ES-I3 (cell line): ENCODE measurements around the gene MED13L.

ENCODE experiments used
- H3K36me3 ChIP-seq: 2 replicates; pipeline ENCODE4 v1.6.1; 2013; ENCODE audit warnings: mild to moderate bottlenecking, low read length, control low read depth, moderate library complexity; ENCODE audit not compliant: insufficient read depth
- H3K4me1 ChIP-seq: 2 replicates; pipeline ENCODE4 v1.6.1; 2013; ENCODE audit warnings: mild to moderate bottlenecking, control low read depth, low read length; ENCODE audit not compliant: insufficient read depth
- H3K9ac ChIP-seq: 2 replicates; pipeline ENCODE4 v1.6.1; 2013; ENCODE audit warnings: low read depth, mild to moderate bottlenecking, low read length, moderate library complexity
- H3K9me3 ChIP-seq: 2 replicates; pipeline ENCODE4 v1.6.1; 2013; ENCODE audit warnings: mild to moderate bottlenecking, low read length, moderate library complexity; ENCODE audit not compliant: control insufficient read depth, insufficient read depth

Gene MED13L

GRCh38 chr12:116210762-116211161, 66.7 kb downstream of the MED13L start:
- H3K36me3 ChIP-seq, result no peaks in the 10 kb centered on the region
- H3K9me3 ChIP-seq, result no peaks in the 10 kb centered on the region
- peaks cover 18% of the 10 kb centered on the region for H3K4me1 ChIP-seq
- no peak overlapping the region for H3K9ac ChIP-seq

- no peaks in the 10 kb centered on the region for H3K36me3 ChIP-seq
- peaks cover 18% of the 10 kb centered on the region for H3K4me1 ChIP-seq
- no peak overlapping the region for H3K9ac ChIP-seq
Observed at GRCh38 chr12:116210131-116210530, 67.4 kb downstream of the MED13L start.

DNA sequence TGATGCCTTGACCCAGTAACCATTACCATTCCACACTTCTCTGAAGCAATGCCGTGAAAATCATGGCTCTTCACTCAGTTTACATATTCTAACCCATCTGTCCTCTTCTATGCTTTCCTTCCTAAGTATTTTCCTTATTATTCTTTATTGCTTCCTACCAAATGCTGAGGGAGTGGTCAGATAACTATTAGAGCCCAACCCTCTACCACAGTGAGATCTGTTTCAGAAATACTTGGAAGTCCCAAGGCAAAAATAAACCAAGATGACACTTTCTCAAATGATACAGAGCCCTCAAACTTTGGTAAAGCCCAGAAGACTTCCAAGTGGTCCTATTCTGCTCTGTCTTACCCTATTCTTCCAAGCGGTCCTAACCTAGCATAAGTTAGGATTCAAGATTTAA, 68.0 kb downstream of the MED13L start:
- no peaks in the 10 kb centered on the region for H3K36me3 ChIP-seq
- H3K9ac ChIP-seq, result no peak overlapping the region
- H3K4me1 ChIP-seq, result peaks cover 18% of the 10 kb centered on the region
- no peaks in the 10 kb centered on the region for H3K9me3 ChIP-seq

More at GRCh38 chr12:116210131-116210530, 67.4 kb downstream of the MED13L start:
- H3K9me3 ChIP-seq, result no peaks in the 10 kb centered on the region

- H3K36me3 ChIP-seq, result peaks cover 4% of the 10 kb centered on the region; the same call in 1 of the 2 replicates
Observed at GRCh38 chr12:116207274-116207673, 70.2 kb downstream of the MED13L start.

DNA sequence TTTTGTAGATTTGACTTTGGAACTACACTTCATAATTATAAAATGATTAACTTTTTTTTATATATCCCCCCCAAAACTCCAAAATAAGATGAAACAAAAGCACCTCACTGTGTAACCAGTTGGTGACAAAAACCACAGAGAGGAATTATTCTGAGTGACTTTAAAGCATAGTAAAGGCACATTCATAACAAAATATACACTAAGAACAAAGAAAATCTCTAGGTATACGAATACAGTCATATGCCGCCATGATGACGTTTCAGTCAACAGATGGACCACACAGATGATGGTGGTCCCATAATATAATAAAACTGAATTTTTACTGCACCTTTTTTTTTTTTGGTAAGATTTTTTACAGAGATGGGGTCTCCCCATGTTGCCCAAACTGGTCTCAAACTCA, 70.7 kb downstream of the MED13L start:
- Histone ChIP-seq H3K36me3 (peaks cover 4% of the 10 kb centered on the region; the same call in 1 of the 2 replicates), H3K9me3 (no peaks in the 10 kb centered on the region), H3K4me1 (peaks cover 24% of the 10 kb centered on the region), H3K9ac (no peak overlapping the region)

More at GRCh38 chr12:116207274-116207673, 70.2 kb downstream of the MED13L start:
- Histone ChIP-seq H3K9me3 (no peaks in the 10 kb centered on the region), H3K9ac (no peak overlapping the region), H3K4me1 (peaks cover 20% of the 10 kb centered on the region)

DNA sequence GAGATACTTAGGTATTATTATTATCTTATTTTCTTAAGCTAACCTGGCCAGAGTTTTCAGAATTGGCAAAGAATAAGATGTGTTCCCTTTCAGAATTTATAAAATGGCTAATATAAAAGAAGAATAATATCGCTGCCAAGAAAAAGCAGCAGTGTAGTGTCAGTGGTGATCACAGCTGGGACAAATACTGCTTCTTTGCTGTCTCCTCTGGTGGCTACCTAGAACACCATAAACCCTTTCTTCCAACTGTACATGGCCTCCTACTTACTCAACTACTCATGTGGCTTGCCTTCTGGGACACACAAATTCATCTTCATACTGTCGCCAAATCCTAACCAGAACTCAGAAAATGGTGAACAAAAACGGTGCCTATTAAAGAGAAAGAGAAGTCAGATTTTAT, 72.7 kb downstream of the MED13L start:
- Histone ChIP-seq H3K9ac (no peak overlapping the region), H3K9me3 (no peaks in the 10 kb centered on the region), H3K36me3 (peaks cover 4% of the 10 kb centered on the region; the same call in 1 of the 2 replicates), H3K4me1 (peaks cover 18% of the 10 kb centered on the region)

GRCh38 chr12:116204169-116204568, 73.3 kb downstream of the MED13L start:
- no peaks in the 10 kb centered on the region for H3K9me3 ChIP-seq
- H3K9ac ChIP-seq, result no peak overlapping the region
- H3K4me1 ChIP-seq, result peaks cover 18% of the 10 kb centered on the region
- H3K36me3 ChIP-seq, result peaks cover 4% of the 10 kb centered on the region; the same call in 1 of the 2 replicates

DNA sequence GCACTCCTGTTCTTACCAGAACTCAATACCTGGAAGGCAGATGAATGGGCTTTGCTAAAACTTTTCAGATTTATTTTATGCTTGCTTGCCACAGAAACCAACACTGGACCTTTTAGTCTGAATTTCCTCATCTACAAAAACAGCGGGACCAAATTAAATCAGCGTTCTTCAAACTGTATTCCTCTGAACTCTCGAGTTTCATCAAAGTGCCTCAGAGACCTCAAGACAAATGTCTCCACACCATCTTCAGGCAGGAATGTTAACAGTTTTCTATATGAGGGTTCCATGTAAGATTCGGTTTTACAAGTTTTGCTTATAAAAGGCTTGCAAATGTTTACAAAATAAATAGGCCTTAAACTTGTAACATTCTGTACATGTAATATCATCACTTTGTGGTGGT, 74.6 kb downstream of the MED13L start:
- H3K9ac ChIP-seq, result no peak overlapping the region
- peaks cover 18% of the 10 kb centered on the region for H3K4me1 ChIP-seq
- peaks cover 4% of the 10 kb centered on the region; the same call in 1 of the 2 replicates for H3K36me3 ChIP-seq
- H3K9me3 ChIP-seq, result no peaks in the 10 kb centered on the region

DNA sequence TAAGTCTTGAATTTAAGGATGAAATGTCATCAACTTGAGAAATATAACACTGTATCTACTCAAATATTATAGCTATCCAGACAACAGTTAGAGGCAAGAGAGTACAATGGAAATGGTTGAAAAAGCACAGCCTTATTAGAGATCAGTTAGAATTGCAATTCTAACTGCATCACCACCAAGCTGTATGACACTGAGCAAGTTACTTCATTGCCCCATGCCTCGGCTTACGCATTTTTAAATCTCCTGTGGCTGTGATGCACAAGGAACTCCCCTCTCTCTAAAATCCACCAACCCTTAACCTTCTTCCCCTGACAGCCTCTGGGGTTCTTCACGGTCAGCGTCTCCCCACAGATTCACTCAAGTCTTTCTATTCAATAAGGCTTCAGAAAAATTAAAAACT, 75.1 kb downstream of the MED13L start:
- no peak overlapping the region for H3K9ac ChIP-seq
- H3K4me1 ChIP-seq, result peaks cover 18% of the 10 kb centered on the region

DNA sequence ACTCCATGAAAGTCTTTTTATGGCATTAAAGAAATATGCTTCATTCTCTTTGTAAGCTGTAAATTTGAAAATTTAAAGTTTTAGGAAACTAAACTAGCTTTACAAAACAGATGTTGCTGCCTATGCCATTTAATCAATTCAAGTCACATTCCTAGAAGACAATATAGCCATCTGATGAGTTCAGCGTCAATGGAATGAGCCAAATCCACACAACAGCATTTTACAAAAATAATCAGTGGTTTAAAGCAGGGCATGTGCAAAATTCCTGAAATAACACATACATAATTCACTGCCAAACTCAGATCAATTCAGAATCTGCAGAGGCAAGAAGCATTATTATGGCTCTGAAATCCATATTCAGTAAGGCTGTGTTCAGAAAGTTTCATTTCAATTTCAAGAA, 75.6 kb downstream of the MED13L start:
- Histone ChIP-seq H3K9me3 (no peaks in the 10 kb centered on the region), H3K9ac (no peak overlapping the region), H3K4me1 (peaks cover 14% of the 10 kb centered on the region), H3K36me3 (peaks cover 4% of the 10 kb centered on the region; the same call in 1 of the 2 replicates)

More for the DNA sequence above, 75.1 kb downstream of the MED13L start:
- peaks cover 4% of the 10 kb centered on the region; the same call in 1 of the 2 replicates for H3K36me3 ChIP-seq
- no peaks in the 10 kb centered on the region for H3K9me3 ChIP-seq

GRCh38 chr12:116201359-116201758, 76.1 kb downstream of the MED13L start:
- H3K4me1 ChIP-seq, result peaks cover 14% of the 10 kb centered on the region
- no peak overlapping the region for H3K9ac ChIP-seq
- no peaks in the 10 kb centered on the region for H3K9me3 ChIP-seq
- peaks cover 4% of the 10 kb centered on the region; the same call in 1 of the 2 replicates for H3K36me3 ChIP-seq

DNA sequence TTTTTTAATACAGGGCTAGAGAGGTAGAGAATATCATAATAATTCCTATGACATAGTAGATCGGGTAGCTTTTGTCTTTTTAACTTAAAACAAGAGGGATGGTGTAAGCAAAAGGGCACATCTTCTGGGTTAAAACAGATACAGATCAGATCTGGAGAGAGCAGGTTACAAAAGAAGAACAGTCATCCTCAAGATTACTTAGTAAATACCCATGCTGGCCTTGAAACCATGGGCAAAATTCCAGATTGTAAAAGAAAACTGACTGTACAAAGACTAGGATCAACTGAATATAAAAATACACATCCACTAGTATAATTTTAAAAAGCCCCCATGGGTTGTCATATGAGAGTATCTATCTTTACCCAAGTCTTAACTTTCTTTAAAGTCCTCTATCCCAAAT, 76.7 kb downstream of the MED13L start:
- Histone ChIP-seq H3K9me3 (no peaks in the 10 kb centered on the region), H3K36me3 (peaks cover 4% of the 10 kb centered on the region; the same call in 1 of the 2 replicates), H3K4me1 (peaks cover 14% of the 10 kb centered on the region), H3K9ac (no peak overlapping the region)

- Histone ChIP-seq H3K4me1 (peaks cover 20% of the 10 kb centered on the region), H3K9ac (no peak overlapping the region), H3K9me3 (no peaks in the 10 kb centered on the region), H3K36me3 (peaks cover 2% of the 10 kb centered on the region; the same call in 1 of the 2 replicates)
Observed at GRCh38 chr12:116199160-116199706, 78.3 kb downstream of the MED13L start.

DNA sequence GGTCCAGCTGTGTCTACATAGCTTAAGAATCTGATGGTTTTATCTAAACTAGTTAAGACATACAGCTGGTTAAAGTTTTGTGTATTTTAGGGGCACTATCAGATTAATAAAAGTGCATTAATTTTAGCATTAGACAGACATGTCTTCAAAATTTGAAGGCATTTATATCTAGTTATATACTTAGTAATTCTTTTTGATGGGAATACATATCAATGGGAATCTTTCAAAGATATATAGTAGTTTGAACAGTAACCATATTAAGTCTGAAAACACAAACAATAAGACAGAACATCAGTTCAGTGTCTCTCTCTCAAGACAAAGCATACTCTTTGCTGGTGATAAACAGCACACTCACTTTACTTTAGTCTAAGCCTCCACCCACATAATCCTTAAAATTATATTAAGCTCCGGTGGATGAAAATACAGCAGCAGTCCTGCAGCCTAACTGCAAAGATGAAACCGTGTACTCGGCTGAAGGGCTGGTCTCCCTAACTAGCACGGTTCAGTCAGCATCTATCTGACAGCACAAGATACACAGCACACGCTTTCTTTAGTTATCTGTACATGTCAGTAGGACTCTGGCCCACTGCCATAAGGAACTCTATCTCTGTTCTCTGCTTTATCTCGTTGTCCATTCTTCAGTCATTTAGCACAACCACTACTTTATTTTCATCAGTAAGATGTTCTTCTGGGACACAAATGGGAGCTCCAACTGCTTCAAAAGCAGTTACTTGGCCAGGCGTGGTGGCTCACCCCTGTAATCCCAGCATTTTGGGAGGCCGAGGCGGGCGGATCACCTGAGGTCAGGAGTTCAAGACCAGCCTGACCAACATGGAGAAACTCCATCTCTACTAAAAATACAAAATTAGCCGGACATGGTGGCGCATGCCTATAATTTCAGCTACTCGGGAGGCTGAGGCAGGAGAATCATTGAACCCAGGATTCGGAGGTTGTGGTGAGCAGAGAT, 80.5 kb downstream of the MED13L start:
- no peaks in the 10 kb centered on the region for H3K9me3 ChIP-seq
- H3K4me1 ChIP-seq, result peaks cover 10% of the 10 kb centered on the region
- H3K36me3 ChIP-seq, result no peaks in the 10 kb centered on the region
- no peak overlapping the region for H3K9ac ChIP-seq
